GM23338 (cell line): Measurements from ENCODE around the gene USP24. TPM values are rescaled to one million over a fixed set of nuclear protein-coding genes. Genes with fewer than 3 reads are reported as not detected.

Experiments used
- ATAC-seq: fragments of 200-7000 bp; cut with Tn5 transposase; 3 replicates; pipeline ENCODE4 v1.9.1; 2020
- DNase-seq: peaks from one replicate; pipeline ENCODE4 v3.0.0-alpha.2; 2015; ENCODE audit warnings: low spot score
- H2AFZ ChIP-seq: fragments of 200-600 bp; sonication (generic); 2 replicates; pipeline ENCODE4 v1.8.0; 2016; ENCODE audit warnings: antibody characterized with exemption, mild to moderate bottlenecking, moderate library complexity
- H3F3A ChIP-seq: fragments of 200-600 bp; sonication (generic); replicated peaks from 2 replicates; pipeline ENCODE4 v1.8.0; 2017; ENCODE audit warnings: antibody characterized with exemption, mixed run types, low read depth
- H3K27ac ChIP-seq: fragments of 200-600 bp; sonication (generic); 2 replicates; pipeline ENCODE4 v1.6.1; 2016; ENCODE audit warnings: low read depth
- H3K27me3 ChIP-seq: fragments of 200-600 bp; sonication (generic); 2 replicates; pipeline ENCODE4 v1.8.0; 2016; ENCODE audit warnings: mild to moderate bottlenecking, mixed run types, moderate library complexity; ENCODE audit not compliant: insufficient read depth
- H3K36me3 ChIP-seq: fragments of 200-600 bp; sonication (generic); 2 replicates; pipeline ENCODE4 v1.8.0; 2016; ENCODE audit warnings: mild to moderate bottlenecking; ENCODE audit not compliant: insufficient read depth
- H3K4me1 ChIP-seq: fragments of 200-600 bp; sonication (generic); 2 replicates; pipeline ENCODE4 v1.8.0; 2016; ENCODE audit warnings: mild to moderate bottlenecking, moderate library complexity; ENCODE audit not compliant: insufficient read depth
- H3K4me2 ChIP-seq: fragments of 200-600 bp; sonication (generic); 2 replicates; pipeline ENCODE4 v1.7.1; 2017; ENCODE audit warnings: mixed run types
- H3K4me3 ChIP-seq: fragments of 200-600 bp; sonication (generic); 2 replicates; pipeline ENCODE4 v1.6.1; 2016; ENCODE audit warnings: mixed run types
- H3K79me2 ChIP-seq: fragments of 200-600 bp; sonication (generic); replicated peaks from 2 replicates; pipeline ENCODE4 v1.8.0; 2017; ENCODE audit warnings: mild to moderate bottlenecking; ENCODE audit not compliant: insufficient read depth
- H3K9me2 ChIP-seq: fragments of 200-600 bp; sonication (generic); 2 replicates; pipeline ENCODE4 v1.8.0; 2017; ENCODE audit not compliant: insufficient read depth
- H4K20me1 ChIP-seq: fragments of 200-600 bp; sonication (generic); replicated peaks from 2 replicates; pipeline ENCODE4 v1.8.0; 2017; ENCODE audit warnings: mild to moderate bottlenecking; ENCODE audit not compliant: insufficient read depth
- H3K27ac Mint-ChIP-seq: 2 replicates; pipeline ENCODE4 v1.8.0; 2020; ENCODE audit warnings: inconsistent platforms, mild to moderate bottlenecking, moderate library complexity, mixed read lengths
- H3K27me3 Mint-ChIP-seq: 3 replicates; pipeline ENCODE4 v1.8.0; 2022; ENCODE audit warnings: low read depth, mild to moderate bottlenecking, moderate library complexity, mixed read lengths, inconsistent platforms; ENCODE audit not compliant: insufficient read depth, poor library complexity
- H3K36me3 Mint-ChIP-seq: 3 replicates; pipeline ENCODE4 v1.8.0; 2021; ENCODE audit warnings: low read depth, mild to moderate bottlenecking, inconsistent platforms, moderate library complexity, mixed read lengths
- H3K4me1 Mint-ChIP-seq: 3 replicates; pipeline ENCODE4 v1.8.0; 2020; ENCODE audit warnings: mild to moderate bottlenecking, inconsistent platforms, mixed read lengths
- H3K4me3 Mint-ChIP-seq: 3 replicates; pipeline ENCODE4 v1.8.0; 2021; ENCODE audit warnings: moderate library complexity, mild to moderate bottlenecking, inconsistent platforms, mixed read lengths
- H3K9me3 Mint-ChIP-seq: 3 replicates; pipeline ENCODE4 v1.8.0; 2020; ENCODE audit warnings: moderate library complexity, mild to moderate bottlenecking, inconsistent platforms, mixed read lengths
- CREB1 ChIP-seq: fragments of 250-450 bp; sonication (Bioruptor Pico); IDR thresholded peaks from 2 replicates; pipeline ENCODE4 v1.5.0; 2020; ENCODE audit warnings: low read depth, mild to moderate bottlenecking, moderate library complexity
- ETS1 ChIP-seq: IDR thresholded peaks from 2 replicates; pipeline ENCODE4 v1.6.1; 2016; ENCODE audit warnings: antibody characterized with exemption
- EZH2 ChIP-seq: fragments of 200-600 bp; sonication (generic); IDR thresholded peaks from one replicate; pipeline ENCODE4 v1.8.0; 2017; ENCODE audit warnings: antibody characterized with exemption, mild to moderate bottlenecking, low read depth; ENCODE audit not compliant: unreplicated experiment
- POLR2AphosphoS5 ChIP-seq: IDR thresholded peaks from 2 replicates; pipeline ENCODE4 v1.6.1; 2016; ENCODE audit warnings: antibody characterized with exemption, low read depth
- polyA plus RNA-seq: library from polyadenylated mRNA; unstranded; fragments of >200 nt; fragmentation: Nextera tagmentation; extraction: Ambion mirVana; gene quantifications from 2 replicates; pipeline ENCODE4 v1.2.1, GENCODE V29; 2016
- total RNA-seq: library from RNA; depleted of rRNA; stranded (reverse); fragments of >200 nt; shearing (Covaris generic); gene quantifications from 2 replicates; pipeline ENCODE4 v1.2.3, GENCODE V29; 2014
- TF ChIP-seq, protein P1 (sequence below): fragments of 250-450 bp; sonication (Bioruptor Pico); IDR thresholded peaks from 2 replicates; pipeline ENCODE4 v1.5.0; 2020; ENCODE audit warnings: mild to moderate bottlenecking, moderate library complexity
- TF ChIP-seq, protein P2 (sequence below): IDR thresholded peaks from one replicate; pipeline ENCODE4 v1.6.1; 2018; ENCODE audit warnings: antibody characterized with exemption; ENCODE audit not compliant: unreplicated experiment

USP24 gene
- total and polyA plus RNA-seq, 2 experiments from 2014 or later, result 12.1 to 32.6 TPM

GRCh38 chr1:55214212-55214933 is 791 bp downstream of the USP24 start:
- ATAC-seq (peak; percentile 50), DNase-seq (peak; percentile 83)
- peaks cover 51% of the 10 kb centered on the region for H3K79me2 ChIP-seq
- TF ChIP-seq EZH2 (no peak), CREB1 (CRISPR knock-in tag) (no peak), POLR2AphosphoS5 (peak; percentile 48), ETS1 (no peak)
- TF ChIP-seq, protein P1, sequence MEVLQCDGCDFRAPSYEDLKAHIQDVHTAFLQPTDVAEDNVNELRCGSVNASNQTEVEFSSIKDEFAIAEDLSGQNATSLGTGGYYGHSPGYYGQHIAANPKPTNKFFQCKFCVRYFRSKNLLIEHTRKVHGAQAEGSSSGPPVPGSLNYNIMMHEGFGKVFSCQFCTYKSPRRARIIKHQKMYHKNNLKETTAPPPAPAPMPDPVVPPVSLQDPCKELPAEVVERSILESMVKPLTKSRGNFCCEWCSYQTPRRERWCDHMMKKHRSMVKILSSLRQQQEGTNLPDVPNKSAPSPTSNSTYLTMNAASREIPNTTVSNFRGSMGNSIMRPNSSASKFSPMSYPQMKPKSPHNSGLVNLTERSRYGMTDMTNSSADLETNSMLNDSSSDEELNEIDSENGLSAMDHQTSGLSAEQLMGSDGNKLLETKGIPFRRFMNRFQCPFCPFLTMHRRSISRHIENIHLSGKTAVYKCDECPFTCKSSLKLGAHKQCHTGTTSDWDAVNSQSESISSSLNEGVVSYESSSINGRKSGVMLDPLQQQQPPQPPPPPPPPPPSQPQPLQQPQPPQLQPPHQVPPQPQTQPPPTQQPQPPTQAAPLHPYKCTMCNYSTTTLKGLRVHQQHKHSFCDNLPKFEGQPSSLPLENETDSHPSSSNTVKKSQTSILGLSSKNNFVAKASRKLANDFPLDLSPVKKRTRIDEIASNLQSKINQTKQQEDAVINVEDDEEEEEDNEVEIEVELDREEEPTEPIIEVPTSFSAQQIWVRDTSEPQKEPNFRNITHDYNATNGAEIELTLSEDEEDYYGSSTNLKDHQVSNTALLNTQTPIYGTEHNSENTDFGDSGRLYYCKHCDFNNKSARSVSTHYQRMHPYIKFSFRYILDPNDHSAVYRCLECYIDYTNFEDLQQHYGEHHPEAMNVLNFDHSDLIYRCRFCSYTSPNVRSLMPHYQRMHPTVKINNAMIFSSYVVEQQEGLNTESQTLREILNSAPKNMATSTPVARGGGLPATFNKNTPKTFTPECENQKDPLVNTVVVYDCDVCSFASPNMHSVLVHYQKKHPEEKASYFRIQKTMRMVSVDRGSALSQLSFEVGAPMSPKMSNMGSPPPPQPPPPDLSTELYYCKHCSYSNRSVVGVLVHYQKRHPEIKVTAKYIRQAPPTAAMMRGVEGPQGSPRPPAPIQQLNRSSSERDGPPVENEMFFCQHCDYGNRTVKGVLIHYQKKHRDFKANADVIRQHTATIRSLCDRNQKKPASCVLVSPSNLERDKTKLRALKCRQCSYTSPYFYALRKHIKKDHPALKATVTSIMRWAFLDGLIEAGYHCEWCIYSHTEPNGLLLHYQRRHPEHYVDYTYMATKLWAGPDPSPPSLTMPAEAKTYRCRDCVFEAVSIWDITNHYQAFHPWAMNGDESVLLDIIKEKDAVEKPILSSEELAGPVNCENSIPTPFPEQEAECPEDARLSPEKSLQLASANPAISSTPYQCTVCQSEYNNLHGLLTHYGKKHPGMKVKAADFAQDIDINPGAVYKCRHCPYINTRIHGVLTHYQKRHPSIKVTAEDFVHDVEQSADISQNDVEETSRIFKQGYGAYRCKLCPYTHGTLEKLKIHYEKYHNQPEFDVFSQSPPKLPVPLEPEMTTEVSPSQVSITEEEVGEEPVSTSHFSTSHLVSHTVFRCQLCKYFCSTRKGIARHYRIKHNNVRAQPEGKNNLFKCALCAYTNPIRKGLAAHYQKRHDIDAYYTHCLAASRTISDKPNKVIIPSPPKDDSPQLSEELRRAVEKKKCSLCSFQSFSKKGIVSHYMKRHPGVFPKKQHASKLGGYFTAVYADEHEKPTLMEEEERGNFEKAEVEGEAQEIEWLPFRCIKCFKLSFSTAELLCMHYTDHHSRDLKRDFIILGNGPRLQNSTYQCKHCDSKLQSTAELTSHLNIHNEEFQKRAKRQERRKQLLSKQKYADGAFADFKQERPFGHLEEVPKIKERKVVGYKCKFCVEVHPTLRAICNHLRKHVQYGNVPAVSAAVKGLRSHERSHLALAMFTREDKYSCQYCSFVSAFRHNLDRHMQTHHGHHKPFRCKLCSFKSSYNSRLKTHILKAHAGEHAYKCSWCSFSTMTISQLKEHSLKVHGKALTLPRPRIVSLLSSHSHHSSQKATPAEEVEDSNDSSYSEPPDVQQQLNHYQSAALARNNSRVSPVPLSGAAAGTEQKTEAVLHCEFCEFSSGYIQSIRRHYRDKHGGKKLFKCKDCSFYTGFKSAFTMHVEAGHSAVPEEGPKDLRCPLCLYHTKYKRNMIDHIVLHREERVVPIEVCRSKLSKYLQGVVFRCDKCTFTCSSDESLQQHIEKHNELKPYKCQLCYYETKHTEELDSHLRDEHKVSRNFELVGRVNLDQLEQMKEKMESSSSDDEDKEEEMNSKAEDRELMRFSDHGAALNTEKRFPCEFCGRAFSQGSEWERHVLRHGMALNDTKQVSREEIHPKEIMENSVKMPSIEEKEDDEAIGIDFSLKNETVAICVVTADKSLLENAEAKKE (CRISPR knock-in tag), result no peak
- TF ChIP-seq, protein P2, sequence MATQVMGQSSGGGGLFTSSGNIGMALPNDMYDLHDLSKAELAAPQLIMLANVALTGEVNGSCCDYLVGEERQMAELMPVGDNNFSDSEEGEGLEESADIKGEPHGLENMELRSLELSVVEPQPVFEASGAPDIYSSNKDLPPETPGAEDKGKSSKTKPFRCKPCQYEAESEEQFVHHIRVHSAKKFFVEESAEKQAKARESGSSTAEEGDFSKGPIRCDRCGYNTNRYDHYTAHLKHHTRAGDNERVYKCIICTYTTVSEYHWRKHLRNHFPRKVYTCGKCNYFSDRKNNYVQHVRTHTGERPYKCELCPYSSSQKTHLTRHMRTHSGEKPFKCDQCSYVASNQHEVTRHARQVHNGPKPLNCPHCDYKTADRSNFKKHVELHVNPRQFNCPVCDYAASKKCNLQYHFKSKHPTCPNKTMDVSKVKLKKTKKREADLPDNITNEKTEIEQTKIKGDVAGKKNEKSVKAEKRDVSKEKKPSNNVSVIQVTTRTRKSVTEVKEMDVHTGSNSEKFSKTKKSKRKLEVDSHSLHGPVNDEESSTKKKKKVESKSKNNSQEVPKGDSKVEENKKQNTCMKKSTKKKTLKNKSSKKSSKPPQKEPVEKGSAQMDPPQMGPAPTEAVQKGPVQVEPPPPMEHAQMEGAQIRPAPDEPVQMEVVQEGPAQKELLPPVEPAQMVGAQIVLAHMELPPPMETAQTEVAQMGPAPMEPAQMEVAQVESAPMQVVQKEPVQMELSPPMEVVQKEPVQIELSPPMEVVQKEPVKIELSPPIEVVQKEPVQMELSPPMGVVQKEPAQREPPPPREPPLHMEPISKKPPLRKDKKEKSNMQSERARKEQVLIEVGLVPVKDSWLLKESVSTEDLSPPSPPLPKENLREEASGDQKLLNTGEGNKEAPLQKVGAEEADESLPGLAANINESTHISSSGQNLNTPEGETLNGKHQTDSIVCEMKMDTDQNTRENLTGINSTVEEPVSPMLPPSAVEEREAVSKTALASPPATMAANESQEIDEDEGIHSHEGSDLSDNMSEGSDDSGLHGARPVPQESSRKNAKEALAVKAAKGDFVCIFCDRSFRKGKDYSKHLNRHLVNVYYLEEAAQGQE, result no peak
- peak overlapping the region; percentile 64 for H3K27ac Mint-ChIP-seq
- H3K9me2 ChIP-seq, result no peaks in the 10 kb centered on the region
- no peaks in the 10 kb centered on the region for H3K36me3 ChIP-seq
- peaks cover 47% of the 10 kb centered on the region for H3K4me1 ChIP-seq
- H4K20me1 ChIP-seq, result peaks cover 9% of the 10 kb centered on the region; the same call in 1 of the 2 replicates
- H3K4me3 Mint-ChIP-seq, result peak overlapping the region; percentile 88
- peak overlapping the region; percentile 84 for H3K4me2 ChIP-seq
- H3K36me3 Mint-ChIP-seq, result peaks cover 5% of the 10 kb centered on the region; the same call in 1 of the 3 replicates
- peak overlapping the region; percentile 45; the same call in 1 of the 2 replicates for H2AFZ ChIP-seq
- H3K4me1 Mint-ChIP-seq, result peaks cover 57% of the 10 kb centered on the region
- H3F3A ChIP-seq, result no peaks in the 10 kb centered on the region
- peaks cover 13% of the 10 kb centered on the region for H3K27me3 ChIP-seq
- no peaks in the 10 kb centered on the region; the same call in 2 of the 3 replicates for H3K9me3 Mint-ChIP-seq
- peak overlapping the region; percentile 76 for H3K4me3 ChIP-seq
- peaks cover 20% of the 10 kb centered on the region for H3K27me3 Mint-ChIP-seq
- H3K27ac ChIP-seq, result peak overlapping the region; percentile 43; the same call in 1 of the 2 replicates
